T1000 (cell line): ENCODE data around the gene DHX57.

Experiments used
- DNase-seq: peaks from one replicate; lab custom pipeline; 2025; ENCODE audit warnings: mixed read lengths; lab: John Stamatoyannopoulos, UW

The DHX57 gene

GRCh38 chr2:38875576-38876367, at the start of gene DHX57, which contains the start of gene MORN2:
TSS of gene DHX57 (minus strand) at chr2:38875934. CDS start at chr2:38868405, 7,529 bp downstream.
TSS of gene MORN2 (plus strand) at chr2:38875976.
- peak; percentile 60 for DNase-seq

DNA sequence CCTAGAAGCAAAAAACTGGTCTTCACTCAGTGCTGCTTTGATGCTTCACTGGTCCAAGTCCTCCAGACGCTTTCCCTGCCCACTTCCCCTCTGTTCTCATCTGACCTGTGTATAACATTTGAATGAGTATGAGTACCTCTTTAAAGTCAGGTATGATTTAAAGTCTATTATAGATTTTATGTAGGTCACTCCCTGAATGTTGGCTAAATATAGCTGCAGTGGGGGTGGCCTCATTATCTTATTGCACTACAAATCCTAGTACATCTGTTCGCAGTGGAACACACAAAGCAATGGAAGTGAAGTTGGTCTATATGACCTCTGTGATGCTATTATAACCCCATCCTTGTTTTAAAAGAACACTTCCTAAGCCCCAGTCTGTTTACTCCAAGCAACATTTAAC, 47.2 kb upstream of the DHX57 start:
- no peak for DNase-seq

DNA sequence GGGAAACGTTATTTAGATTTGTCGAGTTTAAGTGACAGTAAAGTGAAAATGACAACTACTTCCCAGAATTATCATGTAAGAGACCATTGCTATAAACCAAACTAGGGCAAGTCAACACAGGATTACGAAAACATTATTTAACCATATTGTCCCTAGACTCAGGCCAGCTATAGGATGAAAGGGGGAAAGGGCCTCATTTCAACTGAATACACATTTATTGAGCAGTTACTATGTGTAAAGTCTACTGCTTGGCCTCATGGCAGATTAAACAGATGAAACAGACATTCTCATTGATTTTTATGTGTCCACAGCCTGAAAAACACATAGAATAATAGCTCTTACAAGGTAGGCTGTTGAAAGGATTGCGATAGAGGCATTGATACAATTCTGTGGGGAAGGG, 46.7 kb upstream of the DHX57 start:
- no peak for DNase-seq

GRCh38 chr2:38912619-38913018, 36.9 kb upstream of the DHX57 start:
- no peak for DNase-seq

GRCh38 chr2:38911191-38911590, 35.5 kb upstream of the DHX57 start:
- no peak for DNase-seq

DNA sequence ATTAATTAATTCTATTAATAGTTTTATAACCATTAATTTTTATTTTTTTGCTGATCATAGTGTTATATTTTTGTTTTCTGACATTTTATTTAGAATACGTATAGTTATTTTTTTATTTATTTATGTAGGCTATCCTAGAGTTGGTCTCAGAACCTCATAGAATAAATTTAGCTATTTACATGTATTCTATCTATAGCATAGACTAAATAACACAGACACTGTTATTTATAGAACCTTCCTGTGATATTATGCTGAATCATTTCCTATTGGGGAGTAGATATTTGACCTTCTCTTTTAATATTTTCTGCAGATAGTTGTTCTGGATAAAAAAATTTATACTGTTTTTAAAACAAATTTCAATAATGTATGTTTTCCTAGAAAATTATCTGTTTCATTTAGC, 34.1 kb upstream of the DHX57 start:
- DNase-seq = no peak

- no peak for DNase-seq
These were observed 32.2 kb upstream of the DHX57 start for GRCh38 chr2:38907743-38908562.

- no peak for DNase-seq
These were observed 31.5 kb upstream of the DHX57 start for GRCh38 chr2:38907242-38907641.

DNA sequence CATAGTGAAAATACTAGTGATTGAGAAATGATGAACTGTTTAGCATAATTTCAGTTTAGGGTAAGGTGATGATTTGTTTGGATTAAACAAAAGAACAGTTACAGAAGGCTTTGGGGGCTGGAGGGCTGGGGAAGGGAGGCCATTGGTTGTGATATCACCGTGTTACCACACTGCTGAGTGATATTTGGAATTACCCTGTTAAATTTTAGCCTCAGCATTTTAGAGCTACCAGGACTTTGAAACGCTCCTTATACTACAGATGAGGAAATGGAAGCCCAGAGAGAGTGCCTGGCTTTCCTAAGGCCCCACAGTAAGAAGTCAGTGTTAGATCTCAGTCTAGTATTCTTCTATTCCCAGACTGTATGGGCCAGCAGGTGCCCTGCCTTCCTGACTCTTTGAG, 29.5 kb upstream of the DHX57 start:
- no peak for DNase-seq

DNA sequence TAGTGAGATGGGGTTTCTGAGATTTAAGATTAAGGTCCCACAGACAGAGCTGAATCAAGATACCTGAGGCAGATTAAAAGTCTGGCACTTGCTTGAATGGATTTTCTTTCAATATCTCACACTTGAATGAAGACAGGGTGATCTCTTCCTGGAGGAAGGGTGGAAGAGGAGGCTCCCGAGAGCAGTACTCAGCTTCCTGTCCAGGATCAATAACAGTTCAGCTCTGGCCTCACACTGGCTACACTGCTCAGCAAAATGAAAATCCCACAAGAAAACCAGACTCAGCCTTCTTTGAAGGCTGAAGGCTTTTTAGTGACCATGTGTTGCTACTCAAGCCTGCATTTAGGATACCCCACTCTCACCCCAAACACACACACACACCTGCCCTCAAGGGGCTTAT, 25.0 kb upstream of the DHX57 start:
- DNase-seq = no peak

- no peak for DNase-seq
These were observed 22.5 kb upstream of the DHX57 start for GRCh38 chr2:38898256-38898655.

- DNase-seq = no peak
These were observed 17.1 kb upstream of the DHX57 start for GRCh38 chr2:38892819-38893218.

DNA sequence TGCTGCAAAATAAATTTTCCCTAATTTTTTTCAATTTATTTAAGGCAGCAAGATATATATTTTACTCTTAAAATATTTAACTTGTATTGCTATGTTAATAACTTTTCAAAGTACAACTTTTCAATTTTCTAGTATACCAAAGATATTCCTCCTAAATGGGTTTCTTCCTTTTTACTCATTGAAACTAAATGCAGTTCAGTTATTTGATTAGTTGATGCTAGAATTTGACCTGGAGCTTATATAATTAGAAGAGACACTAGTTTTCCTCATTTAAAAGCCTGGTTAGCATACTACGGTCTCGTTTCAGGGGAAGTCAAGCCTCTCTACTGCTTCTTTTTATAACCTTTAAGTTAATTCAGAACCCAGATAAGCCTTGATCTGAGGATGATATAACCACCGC, 13.8 kb upstream of the DHX57 start, which contains the start of gene ARHGEF33:
Gene ARHGEF33 (plus strand): TSS at position 301 of the 400 bp plus-strand sequence. CDS start 29,573 bp downstream, outside the sequence.
- DNase-seq = no peak

DNA sequence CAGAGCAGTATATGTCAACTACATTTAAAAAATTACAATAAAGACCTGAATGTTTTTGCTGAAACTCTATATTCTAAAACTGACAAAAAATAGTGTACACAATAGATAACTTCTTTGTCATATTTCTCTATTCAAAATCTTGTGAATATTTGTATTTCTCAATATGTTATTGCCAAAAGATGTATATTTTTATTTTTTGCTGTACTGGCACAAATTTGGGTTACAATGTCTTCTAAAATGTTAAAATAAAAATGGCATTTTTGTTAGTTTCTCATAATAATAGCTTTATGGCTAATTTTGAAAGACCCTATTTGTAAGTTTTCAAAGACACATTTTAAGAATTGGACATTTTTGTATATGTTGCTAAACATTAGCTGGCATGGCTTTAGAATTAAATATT, 13.3 kb upstream of the DHX57 start:
- no peak for DNase-seq

GRCh38 chr2:38887902-38888554, 12.3 kb upstream of the DHX57 start:
- no peak for DNase-seq

DNA sequence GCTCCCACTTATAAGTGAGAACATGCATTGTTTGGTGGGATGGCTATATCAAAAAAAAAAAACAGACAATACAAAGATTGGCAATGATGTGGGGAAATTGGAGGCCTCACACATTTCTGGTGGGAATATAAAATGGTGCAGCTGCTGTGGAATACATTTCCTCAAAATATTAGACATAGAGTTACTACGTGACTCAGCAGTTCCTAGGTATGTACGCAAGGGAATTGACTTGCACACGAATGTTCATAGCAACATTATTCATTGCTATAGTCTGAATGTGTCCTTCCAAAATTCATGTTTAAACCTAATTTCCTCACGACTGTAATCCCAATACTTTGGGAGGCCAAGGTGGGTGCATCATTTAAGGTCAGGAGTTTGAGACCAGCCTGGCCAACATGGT, 11.6 kb upstream of the DHX57 start:
- DNase-seq = no peak

DNA sequence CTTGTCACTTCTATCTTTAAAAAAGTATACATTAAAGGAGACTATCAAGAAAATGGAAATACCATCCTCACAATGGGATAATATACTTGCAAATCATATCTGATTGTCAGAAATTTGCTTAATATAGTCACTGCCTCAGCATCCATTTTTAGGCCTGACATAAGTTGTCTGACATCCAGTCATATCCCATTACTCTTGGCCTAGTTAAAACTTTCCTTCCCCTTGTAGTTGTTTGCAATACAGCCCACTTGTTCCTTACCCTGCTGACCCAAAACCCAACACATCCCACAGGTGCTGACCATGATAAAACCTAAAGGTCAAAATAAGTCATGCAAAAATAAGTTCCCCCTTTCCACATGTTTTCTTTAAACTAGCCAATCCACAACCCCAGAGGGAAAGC, 10.3 kb upstream of the DHX57 start:
- no peak for DNase-seq

DNA sequence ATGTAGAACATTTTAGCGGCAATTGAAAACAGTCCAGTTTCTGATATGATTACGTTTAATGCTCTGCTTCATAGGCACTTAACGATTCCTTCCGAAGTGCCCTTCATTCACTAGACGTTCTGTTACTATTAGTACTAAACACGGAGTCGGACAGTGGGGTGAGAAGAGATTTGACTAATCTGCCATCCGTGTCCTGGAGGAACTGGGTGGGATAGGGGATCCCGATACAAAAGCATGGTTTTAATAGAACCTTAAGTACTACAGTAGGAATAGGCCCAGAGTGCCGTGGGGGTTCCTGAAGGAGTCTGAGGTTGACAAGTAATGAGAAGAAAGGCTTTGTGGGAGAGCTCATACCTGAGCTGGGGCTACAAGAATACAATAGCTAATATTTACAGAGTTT, 673 bp upstream of the DHX57 start:
- DNase-seq = no peak

DNA sequence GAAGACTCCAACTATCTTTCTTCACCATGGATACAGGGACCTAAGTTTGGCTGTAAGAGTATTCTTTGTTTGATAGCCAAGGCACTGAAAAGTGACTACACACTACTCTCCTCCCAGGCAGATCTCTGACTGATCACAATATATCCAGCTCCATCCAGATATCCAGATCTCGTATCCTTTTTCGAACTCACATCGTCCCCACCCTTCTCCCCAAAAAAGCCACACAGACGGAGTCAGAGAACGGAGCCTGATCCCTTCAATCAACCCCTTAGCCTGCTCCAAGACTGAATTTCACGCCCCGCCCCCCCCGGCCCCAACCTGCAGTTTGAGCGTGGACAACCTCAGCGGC, 533 bp downstream of the DHX57 start:
- DNase-seq = no peak

DNA sequence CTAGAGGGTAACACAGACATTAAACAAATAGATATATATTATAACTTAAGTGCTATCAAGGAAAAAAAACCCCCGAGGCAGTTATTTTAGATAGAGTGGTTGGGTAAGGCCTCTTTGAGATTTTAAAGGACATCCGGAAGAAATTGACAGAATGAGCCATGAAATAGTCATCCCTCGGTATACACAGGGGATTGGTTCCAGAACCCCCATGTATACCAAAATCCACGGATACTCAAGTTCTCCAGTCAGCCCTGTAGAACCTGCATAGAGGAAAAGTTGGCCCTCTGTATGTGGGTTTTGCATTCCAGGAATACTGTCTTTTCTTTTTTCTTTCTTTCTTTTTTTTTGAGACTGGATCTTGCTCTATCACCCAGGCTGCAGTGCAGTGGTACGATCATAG, 2.0 kb downstream of the DHX57 start:
- DNase-seq = no peak

DNA sequence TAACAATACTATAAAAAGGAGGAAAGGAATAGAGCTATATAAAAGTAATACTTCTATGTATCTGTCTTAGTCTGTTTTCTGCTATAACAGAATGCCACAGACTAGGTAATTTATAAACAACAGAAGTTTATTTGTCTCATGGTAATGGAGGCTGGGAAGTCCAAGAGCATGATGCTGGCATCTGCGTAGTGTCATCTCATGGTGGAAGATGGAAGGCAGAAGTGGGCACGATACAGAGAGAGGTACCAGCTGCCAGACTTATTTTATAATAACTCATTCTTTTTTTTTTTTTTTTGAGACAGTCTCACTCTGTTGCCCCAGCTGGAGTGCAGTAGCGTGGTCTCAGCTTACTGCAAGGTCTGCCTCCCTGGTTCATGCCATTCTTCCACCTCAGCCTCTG, 4.3 kb downstream of the DHX57 start:
- no peak for DNase-seq

- DNase-seq = no peak
These were observed 8.8 kb downstream of the DHX57 start for GRCh38 chr2:38866773-38867443.
